HG03354 (cell line): Measurements from ENCODE around the gene MICAL2.

Experiments used
- ATAC-seq: cut with Tn5 transposase; IDR thresholded peaks from one replicate; pipeline ENCODE4 v1.9.1; 2021; ENCODE audit warnings: mild to moderate bottlenecking; ENCODE audit not compliant: unreplicated experiment, poor library complexity, severe bottlenecking

Gene MICAL2

GRCh38 chr11:12147827-12148226, 37.4 kb downstream of the MICAL2 start:
- no peak for ATAC-seq

GRCh38 chr11:12148466-12148865, 38.1 kb downstream of the MICAL2 start:
- ATAC-seq: no peak

GRCh38 chr11:12148882-12149281, 38.5 kb downstream of the MICAL2 start:
- ATAC-seq: no peak

GRCh38 chr11:12149672-12150225, 39.4 kb downstream of the MICAL2 start:
- no peak for ATAC-seq

GRCh38 chr11:12150831-12151382, 40.5 kb downstream of the MICAL2 start:
- no peak for ATAC-seq

- ATAC-seq: no peak
Observed at GRCh38 chr11:12152321-12152720, 41.9 kb downstream of the MICAL2 start.

- ATAC-seq: no peak
Observed at GRCh38 chr11:12154871-12155668, 44.7 kb downstream of the MICAL2 start.

GRCh38 chr11:12155696-12156095, 45.3 kb downstream of the MICAL2 start:
- no peak for ATAC-seq

- no peak for ATAC-seq
Observed at GRCh38 chr11:12156301-12157140, 46.1 kb downstream of the MICAL2 start.

- ATAC-seq: no peak
Observed at GRCh38 chr11:12157241-12157661, 46.9 kb downstream of the MICAL2 start.

- no peak for ATAC-seq
Observed at GRCh38 chr11:12158909-12159308, 48.5 kb downstream of the MICAL2 start.

GRCh38 chr11:12159351-12160099, 49.1 kb downstream of the MICAL2 start:
- ATAC-seq: no peak

GRCh38 chr11:12160231-12160630, 49.8 kb downstream of the MICAL2 start:
- ATAC-seq: no peak

- no peak for ATAC-seq
Observed at GRCh38 chr11:12160680-12161079, 50.3 kb downstream of the MICAL2 start.

GRCh38 chr11:12161137-12161536, 50.7 kb downstream of the MICAL2 start:
- ATAC-seq: no peak

- ATAC-seq: no peak
Observed at GRCh38 chr11:12161603-12162350, 51.4 kb downstream of the MICAL2 start.

- ATAC-seq: no peak
Observed at GRCh38 chr11:12162652-12163051, 52.3 kb downstream of the MICAL2 start.

- ATAC-seq: no peak
Observed at GRCh38 chr11:12163181-12163941, 53.0 kb downstream of the MICAL2 start.
